ENCODE data around the gene TRIM8. TPM values are rescaled to one million over a fixed set of nuclear protein-coding genes. Genes with fewer than 3 reads are reported as not detected.

The TRIM8 gene
- total RNA-seq, 2 experiments from 2014 or later: 80.9 to 81.6 TPM

DNA sequence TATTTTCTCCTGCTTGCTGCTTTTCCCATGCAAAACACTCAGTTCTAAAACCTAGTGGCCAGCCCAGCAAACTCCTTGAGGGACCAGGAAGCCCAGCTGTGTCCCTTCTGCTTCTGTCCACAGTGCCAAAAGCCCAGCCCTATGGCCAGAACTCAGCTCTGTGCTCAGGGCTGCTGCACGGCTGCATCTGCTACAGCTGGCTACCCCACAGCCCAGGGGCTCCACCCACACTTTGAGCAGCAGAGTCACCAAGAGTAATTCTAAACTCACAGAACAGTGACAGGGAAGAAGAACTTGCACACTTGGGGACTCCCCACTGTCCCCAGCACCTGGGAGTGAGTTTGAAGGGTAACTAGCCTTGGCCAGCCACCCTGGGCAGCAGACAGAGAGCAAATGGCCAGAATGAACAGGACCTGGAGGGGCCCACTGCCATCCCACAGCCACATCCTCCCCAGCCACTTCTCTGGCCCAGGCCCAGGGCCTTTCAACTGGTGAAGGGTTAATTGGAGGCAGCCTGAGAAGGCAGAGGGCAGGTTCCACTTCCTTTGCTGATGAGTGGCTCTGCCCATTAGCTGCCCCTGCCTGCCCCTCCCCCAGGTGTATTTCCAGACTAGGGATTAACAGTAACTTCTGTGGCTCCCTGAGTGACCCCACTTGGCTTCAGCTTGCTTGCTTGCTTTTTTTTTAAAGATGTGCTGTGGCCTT, 28.1 kb upstream of the TRIM8 start:
- H3K27me3 Mint-ChIP-seq: no peaks in the 10 kb centered on the region
- H3K27me3 ChIP-seq (ENCODE audit: control insufficient read depth in 1 of 2, insufficient read depth in 2 of 2, low read length in 2 of 2): no peaks in the 10 kb centered on the region
- no peak overlapping the region for H3K27ac ChIP-seq (ENCODE audit: low read depth in 1 of 2, low read length in 2 of 2)
- H3K4me1 Mint-ChIP-seq (ENCODE audit: low read depth): peaks cover 30% of the 10 kb centered on the region
- peaks cover 40% of the 10 kb centered on the region for H3K4me1 ChIP-seq (ENCODE audit: insufficient read depth, low read length)
- H3K4me3 Mint-ChIP-seq: no peak overlapping the region
- H3K9me3 Mint-ChIP-seq: no peaks in the 10 kb centered on the region
- POLR2A ChIA-PET: no interaction called here
- H3K4me3 ChIP-seq (ENCODE audit: low read length): no peak overlapping the region
- peaks cover 51% of the 10 kb centered on the region for H3K36me3 Mint-ChIP-seq (ENCODE audit: low read depth)
- DNase-seq (no peak), ATAC-seq (ENCODE audit: poor library complexity) (no peak)
- TF ChIP-seq, protein P1, sequence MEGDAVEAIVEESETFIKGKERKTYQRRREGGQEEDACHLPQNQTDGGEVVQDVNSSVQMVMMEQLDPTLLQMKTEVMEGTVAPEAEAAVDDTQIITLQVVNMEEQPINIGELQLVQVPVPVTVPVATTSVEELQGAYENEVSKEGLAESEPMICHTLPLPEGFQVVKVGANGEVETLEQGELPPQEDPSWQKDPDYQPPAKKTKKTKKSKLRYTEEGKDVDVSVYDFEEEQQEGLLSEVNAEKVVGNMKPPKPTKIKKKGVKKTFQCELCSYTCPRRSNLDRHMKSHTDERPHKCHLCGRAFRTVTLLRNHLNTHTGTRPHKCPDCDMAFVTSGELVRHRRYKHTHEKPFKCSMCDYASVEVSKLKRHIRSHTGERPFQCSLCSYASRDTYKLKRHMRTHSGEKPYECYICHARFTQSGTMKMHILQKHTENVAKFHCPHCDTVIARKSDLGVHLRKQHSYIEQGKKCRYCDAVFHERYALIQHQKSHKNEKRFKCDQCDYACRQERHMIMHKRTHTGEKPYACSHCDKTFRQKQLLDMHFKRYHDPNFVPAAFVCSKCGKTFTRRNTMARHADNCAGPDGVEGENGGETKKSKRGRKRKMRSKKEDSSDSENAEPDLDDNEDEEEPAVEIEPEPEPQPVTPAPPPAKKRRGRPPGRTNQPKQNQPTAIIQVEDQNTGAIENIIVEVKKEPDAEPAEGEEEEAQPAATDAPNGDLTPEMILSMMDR (IDR thresholded peaks at IDR 0.05): no peak
- CTCF ChIA-PET: interaction anchor here (1.2 to 1.8 kb wide), 2 partner anchors 28 to 32 kb away, joined by 3 to 8 read pairs; partner anchors contain the start of gene TRIM8
- no peaks in the 10 kb centered on the region for H3K9me3 ChIP-seq (ENCODE audit: control insufficient read depth in 1 of 2, insufficient read depth in 1 of 2, low read length in 2 of 2)
- intact Hi-C loops (cut with DNase I, micrococcal nuclease): no loop called here
- H3K36me3 ChIP-seq (ENCODE audit: insufficient read depth, low read length): peaks cover 49% of the 10 kb centered on the region
- H3K27ac Mint-ChIP-seq: peak overlapping the region; percentile 20

DNA sequence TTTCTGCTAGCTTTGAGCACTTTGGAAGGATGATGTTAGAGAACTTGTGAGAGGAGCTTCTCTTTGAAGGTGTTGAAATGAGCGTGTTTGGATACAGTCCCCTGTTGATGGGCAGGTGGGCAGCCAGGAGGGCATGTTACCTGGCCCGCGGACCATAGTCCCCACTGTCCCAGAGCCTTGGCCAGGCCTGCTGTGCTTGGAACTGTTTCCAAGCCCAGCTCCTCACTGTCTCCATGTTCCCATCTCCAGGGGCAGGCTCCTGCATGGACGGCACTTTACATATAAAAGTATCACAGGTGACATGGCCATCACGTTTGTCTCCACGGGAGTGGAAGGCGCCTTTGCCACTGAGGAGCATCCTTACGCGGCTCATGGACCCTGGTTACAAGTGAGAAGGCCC, 27.2 kb upstream of the TRIM8 start:
- Mint-ChIP-seq H3K4me1 (ENCODE audit: low read depth) (peaks cover 26% of the 10 kb centered on the region), H3K27ac (peak overlapping the region; percentile 24), H3K9me3 (no peaks in the 10 kb centered on the region), H3K4me3 (no peak overlapping the region), H3K36me3 (ENCODE audit: low read depth) (peaks cover 52% of the 10 kb centered on the region), H3K27me3 (no peaks in the 10 kb centered on the region)
- ChIA-PET POLR2A (no interaction called here), CTCF (interaction anchor here (1.2 kb wide), 1 partner anchor 33 kb away, joined by 3 read pairs; no protein-coding TSS in a partner anchor)
- ATAC-seq (ENCODE audit: poor library complexity) (no peak), DNase-seq (no peak)
- Histone ChIP-seq H3K4me3 (ENCODE audit: low read length) (no peak overlapping the region), H3K9me3 (ENCODE audit: control insufficient read depth in 1 of 2, insufficient read depth in 1 of 2, low read length in 2 of 2) (no peaks in the 10 kb centered on the region), H3K27me3 (ENCODE audit: control insufficient read depth in 1 of 2, insufficient read depth in 2 of 2, low read length in 2 of 2) (no peaks in the 10 kb centered on the region), H3K36me3 (ENCODE audit: insufficient read depth, low read length) (peaks cover 46% of the 10 kb centered on the region), H3K27ac (ENCODE audit: low read depth in 1 of 2, low read length in 2 of 2) (no peak overlapping the region), H3K4me1 (ENCODE audit: insufficient read depth, low read length) (peaks cover 40% of the 10 kb centered on the region)
- intact Hi-C loops (cut with DNase I, micrococcal nuclease): no loop called here
- TF ChIP-seq, protein P1 (IDR thresholded peaks at IDR 0.05): no peak

DNA sequence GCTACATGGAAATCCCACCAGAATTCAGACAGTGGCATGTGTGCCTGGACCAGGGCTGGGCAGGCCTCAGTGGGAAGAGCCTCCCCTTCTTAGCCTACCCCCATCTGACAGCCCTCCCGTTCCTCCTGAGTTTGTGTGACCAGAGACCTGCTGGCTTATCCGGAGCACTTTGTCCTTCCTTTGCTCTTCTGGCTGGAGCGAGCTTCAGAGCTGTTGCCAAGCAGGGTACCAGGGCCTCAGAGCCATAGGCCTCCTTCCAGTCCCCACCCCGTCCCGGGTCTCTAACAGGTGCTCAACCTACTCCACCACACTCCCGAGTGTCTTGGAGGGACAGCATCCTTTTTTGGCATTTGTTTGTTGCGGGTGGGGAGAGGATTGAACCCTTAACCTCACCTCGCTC, 26.5 kb upstream of the TRIM8 start:
- intact Hi-C loops (cut with DNase I, micrococcal nuclease): no loop called here
- Histone ChIP-seq H3K4me1 (ENCODE audit: insufficient read depth, low read length) (peaks cover 34% of the 10 kb centered on the region), H3K4me3 (ENCODE audit: low read length) (no peak overlapping the region), H3K27ac (ENCODE audit: low read depth in 1 of 2, low read length in 2 of 2) (no peak overlapping the region), H3K27me3 (ENCODE audit: control insufficient read depth in 1 of 2, insufficient read depth in 2 of 2, low read length in 2 of 2) (no peaks in the 10 kb centered on the region), H3K36me3 (ENCODE audit: insufficient read depth, low read length) (peaks cover 46% of the 10 kb centered on the region), H3K9me3 (ENCODE audit: control insufficient read depth in 1 of 2, insufficient read depth in 1 of 2, low read length in 2 of 2) (no peaks in the 10 kb centered on the region)
- peaks cover 51% of the 10 kb centered on the region for H3K36me3 Mint-ChIP-seq (ENCODE audit: low read depth)
- ChIA-PET CTCF (no interaction called here), POLR2A (no interaction called here)
- TF ChIP-seq, protein P1 (IDR thresholded peaks at IDR 0.05): no peak
- H3K27me3 Mint-ChIP-seq: no peaks in the 10 kb centered on the region
- H3K4me3 Mint-ChIP-seq: no peak overlapping the region
- H3K4me1 Mint-ChIP-seq (ENCODE audit: low read depth): peaks cover 18% of the 10 kb centered on the region
- no peaks in the 10 kb centered on the region for H3K9me3 Mint-ChIP-seq
- DNase-seq (no peak), ATAC-seq (ENCODE audit: poor library complexity) (no peak)
- peak overlapping the region; percentile 29 for H3K27ac Mint-ChIP-seq

Data from CD4-positive, alpha-beta T cell (primary cell).